Measurements from ENCODE around the gene OBI1.

DNA sequence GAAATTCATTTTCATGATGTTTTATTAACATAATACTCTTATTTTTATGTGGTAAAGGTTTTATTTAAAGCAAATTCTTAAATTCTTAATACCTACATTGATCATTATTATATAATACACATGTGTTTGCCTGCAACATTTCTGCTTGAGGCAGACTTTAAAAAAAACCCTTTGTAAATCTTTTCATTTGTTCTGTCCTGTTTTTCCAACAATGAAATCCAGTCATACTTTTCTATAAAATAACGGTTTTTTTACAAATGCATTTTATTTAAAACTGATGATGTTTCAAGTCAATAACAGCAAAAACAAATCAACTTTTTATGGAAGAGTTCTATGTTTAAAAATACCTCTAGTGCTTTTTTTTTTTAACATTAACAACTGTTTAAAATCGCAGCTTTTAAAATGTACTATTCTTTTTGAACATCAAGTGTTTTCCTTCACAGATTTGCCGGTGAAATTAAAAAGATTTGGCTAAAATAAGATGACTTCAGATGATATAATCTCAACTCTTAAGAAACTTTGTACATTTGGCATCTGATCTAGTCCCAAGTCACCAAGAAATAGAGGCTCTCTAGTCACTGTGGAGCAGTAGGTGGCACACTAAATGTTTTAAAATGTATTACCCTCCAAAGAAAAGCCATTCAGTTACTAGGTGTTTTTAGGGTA, 60.7 kb downstream of the OBI1 start:
- TF ChIP-seq POLR2A (IDR thresholded peaks at IDR 0.05; ENCODE audit: low read depth, low read length) (no peak), TAF1 (IDR thresholded peaks at IDR 0.05; ENCODE audit: borderline replicate concordance, low read depth, low read length) (no peak), POLR2AphosphoS5 (IDR thresholded peaks at IDR 0.05; ENCODE audit: low read depth, low read length) (no peak)

Measured in GM12892 (cell line).